K562 (cell line): Measurements from ENCODE around the gene PITHD1. TPM values are rescaled to one million over a fixed set of nuclear protein-coding genes. Genes with fewer than 3 reads are reported as not detected.

Experiments used
- BRD4 ChIP-seq: fragments of 200-600 bp; sonication (generic); IDR thresholded peaks from 2 replicates; pipeline ENCODE4 v1.6.1; 2017; ENCODE audit warnings: inconsistent platforms
- CREBBP ChIP-seq: IDR thresholded peaks from one replicate; pipeline ENCODE4 v1.6.1; 2012; ENCODE audit warnings: low read depth, mild to moderate bottlenecking, control low read depth, inconsistent platforms, low read length
- E2F3 ChIP-seq: fragments of 250-450 bp; sonication (Bioruptor Pico); IDR thresholded peaks from 2 replicates; pipeline ENCODE4 v1.4.0; 2020; ENCODE audit warnings: mild to moderate bottlenecking
- FOXA1 ChIP-seq: fragments of 450-650 bp; IDR thresholded peaks from 2 replicates; pipeline ENCODE4 v1.6.1; 2016; ENCODE audit warnings: mild to moderate bottlenecking, borderline replicate concordance
- GABPB1 ChIP-seq: sonication (generic); formaldehyde crosslinking; IDR thresholded peaks from 2 replicates; pipeline ENCODE4 v1.8.0; 2022; ENCODE audit warnings: mild to moderate bottlenecking, missing genetic modification reagents
- MIER1 ChIP-seq: fragments of 450-650 bp; IDR thresholded peaks from 2 replicates; pipeline ENCODE4 v1.6.1; 2016; ENCODE audit warnings: antibody characterized with exemption, mild to moderate bottlenecking, low read depth
- MTA3 ChIP-seq: fragments of 450-650 bp; formaldehyde crosslinking; IDR thresholded peaks from 2 replicates; pipeline ENCODE4 v1.6.1; 2017; ENCODE audit warnings: mild to moderate bottlenecking, borderline replicate concordance
- MYNN ChIP-seq, 2 experiments: sonication (generic); formaldehyde crosslinking in 1 of 2; IDR thresholded peaks; 2 replicates each; pipeline versions ENCODE4 v1.5.0 to v1.6.1; 2016 to 2020; ENCODE audit warnings: antibody characterized with exemption in 1 of 2, missing genetic modification reagents in 1 of 2
- NFIC ChIP-seq: fragments of 450-650 bp; IDR thresholded peaks from 2 replicates; pipeline ENCODE4 v1.6.1; 2017; ENCODE audit warnings: mild to moderate bottlenecking, inconsistent platforms
- NR2C1 ChIP-seq, 2 experiments: fragments of 450-650 bp; IDR thresholded peaks; 2 replicates each; pipeline ENCODE4 v1.6.1; 2017; ENCODE audit warnings: mild to moderate bottlenecking in 2 of 2, antibody characterized with exemption in 1 of 2, inconsistent platforms in 1 of 2, missing compliant biosample characterization in 1 of 2, missing genetic modification characterization in 1 of 2
- PURB ChIP-seq: sonication (generic); formaldehyde crosslinking; IDR thresholded peaks from 2 replicates; pipeline ENCODE4 v1.9.0; 2021; ENCODE audit warnings: low read depth, mild to moderate bottlenecking, missing genetic modification reagents
- RBM25 ChIP-seq: fragments of 200-400 bp; formaldehyde crosslinking; IDR thresholded peaks from 2 replicates; pipeline ENCODE4 v1.6.1; 2018; ENCODE audit warnings: low read length, low read depth, moderate library complexity; ENCODE audit not compliant: severe bottlenecking
- SAFB ChIP-seq: fragments of 200-400 bp; formaldehyde crosslinking; IDR thresholded peaks from 2 replicates; pipeline ENCODE4 v1.6.1; 2017; ENCODE audit warnings: low read depth, low read length, borderline replicate concordance
- SMAD3 ChIP-seq: fragments of 450-650 bp; formaldehyde crosslinking; conservative IDR thresholded peaks from 2 replicates; pipeline ENCODE4 v1.4.0; 2020; ENCODE audit warnings: mild to moderate bottlenecking
- TAF1 ChIP-seq: IDR thresholded peaks from 2 replicates; pipeline ENCODE4 v1.6.1; 2011; ENCODE audit warnings: mild to moderate bottlenecking, low read length, moderate library complexity; ENCODE audit not compliant: insufficient read depth, control insufficient read depth, severe bottlenecking; ENCODE audit errors: extremely low read depth
- ZFP1 ChIP-seq: fragments of 450-650 bp; formaldehyde crosslinking; IDR thresholded peaks from 2 replicates; pipeline ENCODE4 v1.4.0; 2020; ENCODE audit warnings: mild to moderate bottlenecking, mixed read lengths
- ZNF124 ChIP-seq: sonication (generic); formaldehyde crosslinking; IDR thresholded peaks from 2 replicates; pipeline ENCODE4 v1.8.1; 2022; ENCODE audit warnings: missing genetic modification reagents
- ZNF24 ChIP-seq: fragments of 450-650 bp; IDR thresholded peaks from 2 replicates; pipeline ENCODE4 v1.6.1; 2016
- ZNF668 ChIP-seq: fragments of 250-450 bp; sonication (Bioruptor Pico); IDR thresholded peaks from 2 replicates; pipeline ENCODE4 v1.8.0; 2022; ENCODE audit warnings: mild to moderate bottlenecking, inconsistent platforms
- ZNF830 ChIP-seq: fragments of 250-450 bp; sonication (Bioruptor Pico); IDR thresholded peaks from 2 replicates; pipeline ENCODE4 v1.5.0; 2021; ENCODE audit warnings: mild to moderate bottlenecking
- polyA plus RNA-seq, 8 experiments: library from polyadenylated mRNA; depleted of rRNA in 4 of 8; stranded (reverse) in 5 of 8; unstranded in 3 of 8; fragments of >200 nt; fragmentation: Nextera tagmentation in 2 of 8; fragmentation: Illumina TruSeq in 1 of 8; extraction: Ambion mirVana in 2 of 8; extraction: Trizol in 1 of 8; gene quantifications; 2 replicates each; pipeline versions ENCODE4 v1.2.1 to v1.2.3, GENCODE V29; 2011 to 2014; ENCODE audit warnings: inconsistent platforms in 1 of 8, missing spikeins in 1 of 8
- total RNA-seq, 7 experiments: library from RNA; depleted of rRNA in 6 of 7; stranded (reverse); fragments of >200 nt in 6 of 7; fragmentation: Illumina TruSeq in 2 of 7; extraction: Trizol in 2 of 7; gene quantifications; 2 replicates each; pipeline versions ENCODE4 v1.2.1 to v1.2.3, GENCODE V29; 2011 to 2021; ENCODE audit warnings: low replicate concordance in 1 of 7
- TF ChIP-seq, protein P1 (sequence below): sonication (generic); IDR thresholded peaks from 2 replicates; pipeline ENCODE4 v1.6.1; 2016
- TF ChIP-seq, protein P2 (sequence below): fragments of 250-450 bp; sonication (Bioruptor Pico); IDR thresholded peaks from 2 replicates; pipeline ENCODE4 v1.4.0; 2020; ENCODE audit warnings: mild to moderate bottlenecking, moderate library complexity
- TF ChIP-seq, protein P3 (sequence below): fragments of 450-650 bp; IDR thresholded peaks from 2 replicates; pipeline ENCODE4 v1.6.1; 2017; ENCODE audit warnings: mild to moderate bottlenecking, moderate library complexity
- TF ChIP-seq, protein P4 (sequence below): fragments of 250-450 bp; sonication (Bioruptor Pico); IDR thresholded peaks from 2 replicates; pipeline ENCODE4 v1.4.0; 2020

PITHD1 gene
- total and polyA plus RNA-seq, 9 of the 15 experiments (the other 6 are each of a cell fraction or from before 2014, with no cell fraction given), result 46.5 to 175 (median 149) TPM

DNA sequence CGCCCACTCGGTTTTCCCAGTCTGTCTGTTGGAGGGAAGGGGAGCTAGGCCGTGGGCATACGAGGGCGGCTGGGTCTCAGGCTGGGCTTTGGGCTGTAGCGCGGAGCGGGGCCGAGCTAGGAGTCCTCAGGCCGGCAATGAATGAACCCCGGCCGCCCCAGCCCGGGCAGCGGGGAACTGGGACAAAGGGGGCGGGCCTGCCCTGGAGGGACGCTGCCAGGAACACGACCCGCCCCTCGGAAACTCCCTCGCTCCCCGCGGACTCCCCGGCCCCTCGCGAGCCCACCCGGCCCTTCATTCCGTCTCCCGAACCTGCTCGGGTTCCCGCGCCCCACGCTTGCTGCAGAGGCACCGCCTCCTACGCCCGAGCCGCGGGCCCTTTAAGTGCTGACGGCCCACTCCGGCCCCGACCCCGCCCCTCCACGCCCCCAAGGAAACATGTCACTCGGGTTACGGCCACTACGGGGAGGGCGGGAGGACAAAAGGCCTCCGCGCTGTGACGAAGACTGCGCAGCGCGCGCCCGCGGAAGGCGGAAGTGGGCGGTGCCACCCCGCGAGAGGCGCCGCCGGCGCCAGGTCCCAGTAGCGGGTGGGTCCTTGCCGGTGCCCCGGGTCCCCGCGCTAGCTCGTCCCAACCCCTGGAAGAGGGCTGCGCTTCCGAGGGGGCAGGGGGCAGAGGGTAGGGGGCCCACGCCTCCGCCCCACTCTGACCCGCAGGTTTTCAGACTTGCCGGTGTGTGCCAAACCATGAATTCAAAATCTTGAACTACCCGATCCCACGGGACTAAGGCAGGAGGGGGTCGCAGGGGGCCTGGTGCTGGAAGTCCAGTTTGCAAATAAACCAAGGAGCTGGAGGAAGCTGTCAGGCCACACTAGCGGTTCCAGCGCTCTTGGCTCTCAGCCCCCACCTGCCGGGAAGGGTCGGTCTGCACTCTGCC lies 22.5 kb downstream of the PITHD1 start, which contains the start of gene GALE (continued):
- no peak for TF ChIP-seq CREBBP
- no peak for TF ChIP-seq ZNF668 (CRISPR knock-in tag)
- peak; percentile 88 for TF ChIP-seq GABPB1
- peak; percentile 70 for TF ChIP-seq ZNF830 (CRISPR knock-in tag)
- no peak for TF ChIP-seq PURB
- TF ChIP-seq ZFP1 (CRISPR knock-in tag), result no peak
- no peak for TF ChIP-seq RBM25
- TF ChIP-seq MIER1, result no peak
- TF ChIP-seq NFIC, result peak; percentile 46
- no peak for TF ChIP-seq NR2C1 (IDR thresholded peaks at IDR 0.05)
- no peak for TF ChIP-seq NR2C1 (tag; IDR thresholded peaks at IDR 0.05)
- TF ChIP-seq SMAD3 (CRISPR knock-in tag), result no peak; the same call in 1 of the 2 replicates
- no peak; the same call in 1 of the 2 replicates for TF ChIP-seq E2F3 (CRISPR knock-in tag)
- no peak for TF ChIP-seq ZNF124
- TF ChIP-seq SAFB, result peak; percentile 91; the same call in 1 of the 2 replicates
- no peak for TF ChIP-seq FOXA1
- TF ChIP-seq ZNF24, result no peak
- no peak for TF ChIP-seq BRD4
- peak; percentile 78 for TF ChIP-seq TAF1
- TF ChIP-seq, protein P1, sequence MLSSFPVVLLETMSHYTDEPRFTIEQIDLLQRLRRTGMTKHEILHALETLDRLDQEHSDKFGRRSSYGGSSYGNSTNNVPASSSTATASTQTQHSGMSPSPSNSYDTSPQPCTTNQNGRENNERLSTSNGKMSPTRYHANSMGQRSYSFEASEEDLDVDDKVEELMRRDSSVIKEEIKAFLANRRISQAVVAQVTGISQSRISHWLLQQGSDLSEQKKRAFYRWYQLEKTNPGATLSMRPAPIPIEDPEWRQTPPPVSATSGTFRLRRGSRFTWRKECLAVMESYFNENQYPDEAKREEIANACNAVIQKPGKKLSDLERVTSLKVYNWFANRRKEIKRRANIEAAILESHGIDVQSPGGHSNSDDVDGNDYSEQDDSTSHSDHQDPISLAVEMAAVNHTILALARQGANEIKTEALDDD, result peak; percentile 20; the same call in 1 of the 2 replicates
- TF ChIP-seq, protein P2, sequence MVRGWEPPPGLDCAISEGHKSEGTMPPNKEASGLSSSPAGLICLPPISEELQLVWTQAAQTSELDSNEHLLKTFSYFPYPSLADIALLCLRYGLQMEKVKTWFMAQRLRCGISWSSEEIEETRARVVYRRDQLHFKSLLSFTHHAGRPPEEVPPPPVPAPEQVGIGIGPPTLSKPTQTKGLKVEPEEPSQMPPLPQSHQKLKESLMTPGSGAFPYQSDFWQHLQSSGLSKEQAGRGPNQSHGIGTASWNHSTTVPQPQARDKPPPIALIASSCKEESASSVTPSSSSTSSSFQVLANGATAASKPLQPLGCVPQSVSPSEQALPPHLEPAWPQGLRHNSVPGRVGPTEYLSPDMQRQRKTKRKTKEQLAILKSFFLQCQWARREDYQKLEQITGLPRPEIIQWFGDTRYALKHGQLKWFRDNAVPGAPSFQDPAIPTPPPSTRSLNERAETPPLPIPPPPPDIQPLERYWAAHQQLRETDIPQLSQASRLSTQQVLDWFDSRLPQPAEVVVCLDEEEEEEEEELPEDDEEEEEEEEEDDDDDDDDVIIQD, result peak; percentile 57
- peak; percentile 99 for TF ChIP-seq MTA3
- TF ChIP-seq, protein P3, sequence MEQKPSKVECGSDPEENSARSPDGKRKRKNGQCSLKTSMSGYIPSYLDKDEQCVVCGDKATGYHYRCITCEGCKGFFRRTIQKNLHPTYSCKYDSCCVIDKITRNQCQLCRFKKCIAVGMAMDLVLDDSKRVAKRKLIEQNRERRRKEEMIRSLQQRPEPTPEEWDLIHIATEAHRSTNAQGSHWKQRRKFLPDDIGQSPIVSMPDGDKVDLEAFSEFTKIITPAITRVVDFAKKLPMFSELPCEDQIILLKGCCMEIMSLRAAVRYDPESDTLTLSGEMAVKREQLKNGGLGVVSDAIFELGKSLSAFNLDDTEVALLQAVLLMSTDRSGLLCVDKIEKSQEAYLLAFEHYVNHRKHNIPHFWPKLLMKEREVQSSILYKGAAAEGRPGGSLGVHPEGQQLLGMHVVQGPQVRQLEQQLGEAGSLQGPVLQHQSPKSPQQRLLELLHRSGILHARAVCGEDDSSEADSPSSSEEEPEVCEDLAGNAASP, result no peak
- TF ChIP-seq, protein P4, sequence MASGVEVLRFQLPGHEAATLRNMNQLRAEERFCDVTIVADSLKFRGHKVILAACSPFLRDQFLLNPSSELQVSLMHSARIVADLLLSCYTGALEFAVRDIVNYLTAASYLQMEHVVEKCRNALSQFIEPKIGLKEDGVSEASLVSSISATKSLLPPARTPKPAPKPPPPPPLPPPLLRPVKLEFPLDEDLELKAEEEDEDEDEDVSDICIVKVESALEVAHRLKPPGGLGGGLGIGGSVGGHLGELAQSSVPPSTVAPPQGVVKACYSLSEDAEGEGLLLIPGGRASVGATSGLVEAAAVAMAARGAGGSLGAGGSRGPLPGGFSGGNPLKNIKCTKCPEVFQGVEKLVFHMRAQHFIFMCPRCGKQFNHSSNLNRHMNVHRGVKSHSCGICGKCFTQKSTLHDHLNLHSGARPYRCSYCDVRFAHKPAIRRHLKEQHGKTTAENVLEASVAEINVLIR (CRISPR knock-in tag), result peak; percentile 82
- peak; percentile 49; the same call in 1 of the 2 replicates for TF ChIP-seq MYNN (IDR thresholded peaks at IDR 0.05)
- no peak for TF ChIP-seq MYNN (CRISPR knock-in tag; IDR thresholded peaks at IDR 0.05)
